Kidney epithelial cell (primary cell): ENCODE data around the gene GSAP. TPM values are rescaled to one million over a fixed set of nuclear protein-coding genes. Genes with fewer than 3 reads are reported as not detected.
"Not testable (repeated sequence)": the region's sequence is repeated elsewhere in the genome, so short reads cannot be mapped to it uniquely, and the experiment has no call there.

Experiments used
- DNase-seq: peaks from one replicate; pipeline ENCODE4 v3.0.0-alpha.2; 2010; ENCODE audit warnings: low read depth
- H3K27me3 ChIP-seq: 2 replicates; pipeline ENCODE4 v1.6.0; 2011; ENCODE audit warnings: low read length; ENCODE audit not compliant: control insufficient read depth, insufficient read depth
- H3K36me3 ChIP-seq: 2 replicates; pipeline ENCODE4 v1.5.1; 2011; ENCODE audit warnings: low read length; ENCODE audit not compliant: control insufficient read depth, insufficient read depth
- H3K4me3 ChIP-seq: 2 replicates; pipeline ENCODE4 v1.5.1; 2011; ENCODE audit warnings: low read depth, mild to moderate bottlenecking, control low read depth, low read length
- total RNA-seq: library from RNA; depleted of rRNA; stranded (reverse); fragments of >200 nt; gene quantifications from 2 replicates; pipeline ENCODE4 v1.2.3, GENCODE V29; 2015
- TF ChIP-seq, protein P1 (sequence below): IDR thresholded peaks from 2 replicates; pipeline ENCODE4 v1.5.1; 2011; ENCODE audit warnings: mild to moderate bottlenecking, moderate library complexity, low read length, control low read depth, inconsistent platforms; ENCODE audit not compliant: insufficient read depth, poor library complexity, severe bottlenecking

GSAP gene
- total RNA-seq, 1 donor from 2014 or later, result 4.3 TPM

GRCh38 chr7:77454802-77455201, 38.7 kb upstream of the GSAP start:
- H3K27me3 ChIP-seq, result no peaks in the 10 kb centered on the region
- DNase-seq, result no peak
- no peaks in the 10 kb centered on the region for H3K36me3 ChIP-seq
- H3K4me3 ChIP-seq, result no peak overlapping the region
- TF ChIP-seq, protein P1, sequence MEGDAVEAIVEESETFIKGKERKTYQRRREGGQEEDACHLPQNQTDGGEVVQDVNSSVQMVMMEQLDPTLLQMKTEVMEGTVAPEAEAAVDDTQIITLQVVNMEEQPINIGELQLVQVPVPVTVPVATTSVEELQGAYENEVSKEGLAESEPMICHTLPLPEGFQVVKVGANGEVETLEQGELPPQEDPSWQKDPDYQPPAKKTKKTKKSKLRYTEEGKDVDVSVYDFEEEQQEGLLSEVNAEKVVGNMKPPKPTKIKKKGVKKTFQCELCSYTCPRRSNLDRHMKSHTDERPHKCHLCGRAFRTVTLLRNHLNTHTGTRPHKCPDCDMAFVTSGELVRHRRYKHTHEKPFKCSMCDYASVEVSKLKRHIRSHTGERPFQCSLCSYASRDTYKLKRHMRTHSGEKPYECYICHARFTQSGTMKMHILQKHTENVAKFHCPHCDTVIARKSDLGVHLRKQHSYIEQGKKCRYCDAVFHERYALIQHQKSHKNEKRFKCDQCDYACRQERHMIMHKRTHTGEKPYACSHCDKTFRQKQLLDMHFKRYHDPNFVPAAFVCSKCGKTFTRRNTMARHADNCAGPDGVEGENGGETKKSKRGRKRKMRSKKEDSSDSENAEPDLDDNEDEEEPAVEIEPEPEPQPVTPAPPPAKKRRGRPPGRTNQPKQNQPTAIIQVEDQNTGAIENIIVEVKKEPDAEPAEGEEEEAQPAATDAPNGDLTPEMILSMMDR, result no peak

- TF ChIP-seq, protein P1, result no peak
- H3K4me3 ChIP-seq, result no peak overlapping the region
- no peaks in the 10 kb centered on the region for H3K36me3 ChIP-seq
- H3K27me3 ChIP-seq, result no peaks in the 10 kb centered on the region
- DNase-seq, result no peak
These were observed 37.4 kb upstream of the GSAP start for GRCh38 chr7:77453531-77453930.

- H3K27me3 ChIP-seq, H3K36me3 ChIP-seq, DNase-seq, H3K4me3 ChIP-seq: not testable (repeated sequence)
These were observed 35.8 kb upstream of the GSAP start for GRCh38 chr7:77451950-77452349.

DNA sequence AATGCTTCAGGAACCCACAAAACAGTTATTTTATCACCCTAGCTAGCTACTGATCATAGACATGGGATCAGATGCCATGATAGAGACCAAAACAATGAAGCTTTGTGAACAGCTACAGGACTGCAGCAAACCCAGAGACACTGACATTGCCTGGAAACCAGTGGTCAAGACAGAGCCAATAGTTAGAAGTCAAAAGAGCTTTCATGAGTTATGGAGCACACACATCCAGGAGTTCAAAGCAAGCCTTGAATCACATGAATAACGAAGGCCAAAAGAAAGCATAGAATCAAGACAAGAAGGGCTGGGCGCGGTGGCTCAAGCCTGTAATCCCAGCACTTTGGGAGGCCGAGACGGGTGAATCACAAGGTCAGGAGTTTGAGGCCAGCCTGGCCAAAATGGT, 34.5 kb upstream of the GSAP start:
- no peaks in the 10 kb centered on the region for H3K36me3 ChIP-seq
- H3K4me3 ChIP-seq, result no peak overlapping the region
- TF ChIP-seq, protein P1, result no peak
- DNase-seq, result no peak
- H3K27me3 ChIP-seq, result no peaks in the 10 kb centered on the region

DNA sequence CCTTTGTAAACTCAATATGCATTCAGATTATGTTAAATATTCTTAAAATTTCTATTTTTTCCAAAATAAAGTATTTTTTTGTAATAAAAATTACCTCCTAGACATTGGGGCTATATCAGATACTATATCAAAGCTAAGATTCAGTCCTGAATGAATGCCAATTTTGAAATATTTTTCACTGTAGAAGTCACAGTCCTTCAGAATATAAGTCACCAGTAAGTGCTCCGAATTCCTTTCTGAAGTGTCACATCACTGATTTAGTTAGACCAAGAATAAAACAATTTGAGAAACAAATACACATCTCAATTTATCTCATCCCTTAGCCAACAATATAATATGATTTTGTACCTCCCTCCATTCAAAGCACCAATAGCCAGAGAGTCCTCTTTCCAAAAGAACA, 33.9 kb upstream of the GSAP start:
- TF ChIP-seq, protein P1, result no peak
- DNase-seq, result no peak

GRCh38 chr7:77447616-77448015, 31.5 kb upstream of the GSAP start:
- Histone ChIP-seq H3K4me3 (no peak overlapping the region), H3K36me3 (no peaks in the 10 kb centered on the region), H3K27me3 (no peaks in the 10 kb centered on the region)
- DNase-seq, result no peak
- TF ChIP-seq, protein P1, result no peak

More for the DNA sequence above, 33.9 kb upstream of the GSAP start:
- Histone ChIP-seq H3K4me3 (no peak overlapping the region), H3K27me3 (no peaks in the 10 kb centered on the region), H3K36me3 (no peaks in the 10 kb centered on the region)

GRCh38 chr7:77444123-77444522, 28.0 kb upstream of the GSAP start:
- H3K36me3 ChIP-seq, result no peaks in the 10 kb centered on the region
- H3K4me3 ChIP-seq, result no peak overlapping the region
- no peaks in the 10 kb centered on the region for H3K27me3 ChIP-seq
- TF ChIP-seq, protein P1, result no peak
- no peak for DNase-seq
